Neural progenitor cell (in vitro differentiated cells): Measurements from ENCODE around the gene HNRNPDL. TPM values are rescaled to one million over a fixed set of nuclear protein-coding genes. Genes with fewer than 3 reads are reported as not detected.

Experiments
- DNase-seq: peaks from one replicate; pipeline ENCODE4 v3.0.0-alpha.2; 2016; ENCODE audit warnings: low spot score
- H2AFZ ChIP-seq: fragments of 200-600 bp; sonication (generic); replicated peaks from 2 replicates; pipeline ENCODE4 v1.6.1; 2016; ENCODE audit warnings: antibody characterized with exemption
- H3F3A ChIP-seq: fragments of 200-600 bp; sonication (generic); 2 replicates; pipeline ENCODE4 v1.6.1; 2016; ENCODE audit warnings: antibody characterized with exemption, low read depth
- H3K27ac ChIP-seq: fragments of 200-600 bp; sonication (generic); 2 replicates; pipeline ENCODE4 v1.5.1; 2016; ENCODE audit warnings: mild to moderate bottlenecking
- H3K27me3 ChIP-seq: fragments of 200-600 bp; sonication (generic); 2 replicates; pipeline ENCODE4 v1.6.1; 2016; ENCODE audit warnings: mild to moderate bottlenecking, moderate library complexity
- H3K36me3 ChIP-seq: fragments of 200-600 bp; sonication (generic); 2 replicates; pipeline ENCODE4 v1.5.1; 2016
- H3K4me1 ChIP-seq: fragments of 200-600 bp; sonication (generic); 2 replicates; pipeline ENCODE4 v1.6.1; 2016; ENCODE audit warnings: mixed run types
- H3K4me2 ChIP-seq: fragments of 200-600 bp; sonication (generic); 2 replicates; pipeline ENCODE4 v1.6.1; 2016
- H3K4me3 ChIP-seq: fragments of 200-600 bp; sonication (generic); 2 replicates; pipeline ENCODE4 v1.5.1; 2016
- H3K79me2 ChIP-seq: fragments of 200-600 bp; sonication (generic); 2 replicates; pipeline ENCODE4 v1.6.1; 2016; ENCODE audit warnings: low read depth
- H3K9ac ChIP-seq: fragments of 200-600 bp; sonication (generic); 2 replicates; pipeline ENCODE4 v1.6.1; 2016
- H3K9me3 ChIP-seq: fragments of 200-600 bp; sonication (generic); 2 replicates; pipeline ENCODE4 v1.5.1; 2016; ENCODE audit warnings: low read depth
- H4K20me1 ChIP-seq: fragments of 200-600 bp; sonication (generic); 2 replicates; pipeline ENCODE4 v1.6.1; 2016; ENCODE audit warnings: low read depth
- H3K27ac Mint-ChIP-seq: 3 replicates; pipeline ENCODE4 v1.8.0; 2021; ENCODE audit warnings: mixed read lengths
- H3K27me3 Mint-ChIP-seq: 2 replicates; pipeline ENCODE4 v1.8.0; 2022; ENCODE audit warnings: low read depth, mild to moderate bottlenecking, inconsistent platforms, moderate library complexity, mixed read lengths; ENCODE audit not compliant: insufficient read depth
- H3K36me3 Mint-ChIP-seq: 3 replicates; pipeline ENCODE4 v1.8.0; 2021; ENCODE audit warnings: mixed read lengths
- H3K4me1 Mint-ChIP-seq: 3 replicates; pipeline ENCODE4 v1.8.0; 2021; ENCODE audit warnings: mixed read lengths
- H3K4me3 Mint-ChIP-seq: 3 replicates; pipeline ENCODE4 v1.8.0; 2021; ENCODE audit warnings: mild to moderate bottlenecking, moderate library complexity, mixed read lengths
- H3K9me3 Mint-ChIP-seq: 3 replicates; pipeline ENCODE4 v1.8.0; 2020; ENCODE audit warnings: mixed read lengths
- CTCF ChIP-seq: fragments of 200-600 bp; sonication (generic); IDR thresholded peaks from 2 replicates; pipeline ENCODE4 v1.5.1; 2017; ENCODE audit warnings: antibody characterized with exemption, mild to moderate bottlenecking
- EZH2 ChIP-seq: fragments of 200-600 bp; sonication (generic); IDR thresholded peaks from 2 replicates; pipeline ENCODE4 v1.6.1; 2017; ENCODE audit warnings: antibody characterized with exemption, mild to moderate bottlenecking, moderate library complexity
- EZH2phosphoT487 ChIP-seq: fragments of 200-600 bp; sonication (generic); IDR thresholded peaks from 2 replicates; pipeline ENCODE4 v1.6.1; 2017; ENCODE audit warnings: antibody characterized with exemption
- total RNA-seq: library from RNA; depleted of rRNA; stranded (reverse); fragments of >200 nt; gene quantifications from 2 replicates; pipeline ENCODE4 v1.2.3, GENCODE V29; 2015; ENCODE audit warnings: low replicate concordance

Gene HNRNPDL
- total RNA-seq, 1 donor from 2014 or later, result 699 TPM

DNA sequence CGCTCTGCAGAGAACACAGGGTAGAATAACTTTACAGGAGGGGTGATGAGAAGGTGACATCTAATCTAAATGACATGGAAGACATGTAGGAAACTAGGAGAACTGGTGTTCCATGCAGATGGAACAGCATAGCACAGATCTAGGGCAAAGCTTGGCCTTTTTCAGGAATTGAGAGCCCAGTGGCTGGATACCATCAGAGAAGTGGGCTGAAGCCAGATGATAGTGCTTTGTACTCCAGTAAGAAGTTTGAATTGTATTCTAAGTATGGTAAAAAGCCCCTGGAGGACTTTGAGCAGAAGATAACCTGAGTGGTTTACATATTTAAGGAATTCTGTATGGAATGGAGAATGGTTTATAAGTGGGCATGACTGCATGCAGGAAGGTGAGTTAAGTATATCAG, 33.0 kb upstream of the HNRNPDL start:
- peaks cover 5% of the 10 kb centered on the region for H3K9me3 Mint-ChIP-seq
- H3K4me3 ChIP-seq, result no peak overlapping the region
- H3K4me1 ChIP-seq, result no peaks in the 10 kb centered on the region
- no peak overlapping the region for H3K27ac ChIP-seq
- H3F3A ChIP-seq, result peaks cover 26% of the 10 kb centered on the region
- TF ChIP-seq CTCF, result no peak
- TF ChIP-seq EZH2, result no peak
- TF ChIP-seq EZH2phosphoT487, result no peak
- no peaks in the 10 kb centered on the region for H3K27me3 ChIP-seq
- no peaks in the 10 kb centered on the region for H3K36me3 ChIP-seq
- no peak overlapping the region for H3K27ac Mint-ChIP-seq
- H4K20me1 ChIP-seq, result peaks cover 5% of the 10 kb centered on the region
- no peaks in the 10 kb centered on the region for H3K9me3 ChIP-seq
- no peaks in the 10 kb centered on the region for H3K27me3 Mint-ChIP-seq
- no peak overlapping the region for H3K4me2 ChIP-seq
- no peak overlapping the region for H3K4me3 Mint-ChIP-seq
- H3K9ac ChIP-seq, result no peak overlapping the region
- DNase-seq, result no peak
- H3K4me1 Mint-ChIP-seq, result no peaks in the 10 kb centered on the region
- H3K79me2 ChIP-seq, result no peaks in the 10 kb centered on the region
- H3K36me3 Mint-ChIP-seq, result peaks cover 9% of the 10 kb centered on the region
- no peak overlapping the region for H2AFZ ChIP-seq

- no peak for TF ChIP-seq EZH2phosphoT487
- TF ChIP-seq EZH2, result no peak
- TF ChIP-seq CTCF, result peak; percentile 83
- no peaks in the 10 kb centered on the region for H3K27me3 Mint-ChIP-seq
- no peaks in the 10 kb centered on the region for H3K36me3 ChIP-seq
Observed at GRCh38 chr4:82462415-82462831, 32.2 kb upstream of the HNRNPDL start.

GRCh38 chr4:82461710-82462109, 31.4 kb upstream of the HNRNPDL start:
- no peak overlapping the region for H3K4me3 ChIP-seq
- Mint-ChIP-seq H3K9me3 (no peaks in the 10 kb centered on the region), H3K4me3 (no peak overlapping the region)

More at GRCh38 chr4:82462415-82462831, 32.2 kb upstream of the HNRNPDL start:
- H3K9ac ChIP-seq, result no peak overlapping the region
- no peak overlapping the region for H3K27ac ChIP-seq
- Mint-ChIP-seq H3K9me3 (no peaks in the 10 kb centered on the region), H3K4me3 (no peak overlapping the region), H3K36me3 (peaks cover 5% of the 10 kb centered on the region), H3K4me1 (no peaks in the 10 kb centered on the region), H3K27ac (no peak overlapping the region)
- H3K79me2 ChIP-seq, result no peaks in the 10 kb centered on the region
- peaks cover 26% of the 10 kb centered on the region for H3F3A ChIP-seq
- peaks cover 5% of the 10 kb centered on the region for H4K20me1 ChIP-seq
- no peak overlapping the region for H2AFZ ChIP-seq
- no peaks in the 10 kb centered on the region for H3K9me3 ChIP-seq
- no peaks in the 10 kb centered on the region for H3K27me3 ChIP-seq
- no peak overlapping the region for H3K4me2 ChIP-seq
- H3K4me1 ChIP-seq, result no peaks in the 10 kb centered on the region
- no peak overlapping the region for H3K4me3 ChIP-seq
- DNase-seq, result peak; percentile 90

More at GRCh38 chr4:82461710-82462109, 31.4 kb upstream of the HNRNPDL start:
- Histone ChIP-seq H3K9ac (no peak overlapping the region), H3K9me3 (no peaks in the 10 kb centered on the region), H3K27me3 (no peaks in the 10 kb centered on the region), H3F3A (peaks cover 26% of the 10 kb centered on the region), H3K4me1 (no peaks in the 10 kb centered on the region), H2AFZ (no peak overlapping the region), H4K20me1 (peaks cover 5% of the 10 kb centered on the region), H3K4me2 (no peak overlapping the region), H3K27ac (no peak overlapping the region), H3K79me2 (no peaks in the 10 kb centered on the region), H3K36me3 (peaks cover 3% of the 10 kb centered on the region)
- H3K27me3 Mint-ChIP-seq, result no peaks in the 10 kb centered on the region
- no peaks in the 10 kb centered on the region for H3K4me1 Mint-ChIP-seq
- TF ChIP-seq EZH2 (no peak), CTCF (no peak), EZH2phosphoT487 (no peak)
- no peak for DNase-seq
- H3K27ac Mint-ChIP-seq, result no peak overlapping the region
- H3K36me3 Mint-ChIP-seq, result peaks cover 9% of the 10 kb centered on the region
